Renal cortical epithelial cell (primary cell): ENCODE results near the gene FOXO6. TPM values are rescaled to one million over a fixed set of nuclear protein-coding genes. Genes with fewer than 3 reads are reported as not detected.
A peak's percentile ranks its signal among the peaks of the same experiment; 100 is the strongest.
"Not testable (repeated sequence)": the region's sequence is repeated elsewhere in the genome, so short reads cannot be mapped to it uniquely, and the experiment has no call there.

ENCODE experiments used
- DNase-seq: peaks from one replicate; pipeline ENCODE4 v3.0.0-alpha.2; 2011; ENCODE audit warnings: low read depth
- total RNA-seq: library from RNA; depleted of rRNA; stranded (reverse); fragments of >200 nt; gene quantifications from 2 replicates; pipeline ENCODE4 v1.2.3, GENCODE V29; 2014

FOXO6 gene
- total RNA-seq, 1 donor from 2014 or later, result 0.25 TPM

- no peak for DNase-seq
Observed at GRCh38 chr1:41328780-41329640, 32.2 kb upstream of the FOXO6 start.

GRCh38 chr1:41329662-41330587 lies 31.3 kb upstream of the FOXO6 start:
- no peak for DNase-seq

- no peak for DNase-seq
Observed at GRCh38 chr1:41330588-41331545, 30.4 kb upstream of the FOXO6 start.

- DNase-seq, result no peak
Observed at GRCh38 chr1:41331546-41331917, 29.7 kb upstream of the FOXO6 start.

GRCh38 chr1:41332161-41332560 lies 29.1 kb upstream of the FOXO6 start:
- DNase-seq, result not testable (repeated sequence)

- peak; percentile 31 for DNase-seq
Observed at GRCh38 chr1:41333146-41333784, 28.0 kb upstream of the FOXO6 start.

- DNase-seq, result no peak
Observed at GRCh38 chr1:41338820-41339219, 22.4 kb upstream of the FOXO6 start.

- no peak for DNase-seq
Observed at GRCh38 chr1:41340655-41341364, 20.4 kb upstream of the FOXO6 start.

GRCh38 chr1:41341365-41341683 lies 19.9 kb upstream of the FOXO6 start:
- DNase-seq, result no peak

- DNase-seq, result peak; percentile 77
Observed at GRCh38 chr1:41341772-41342562, 19.3 kb upstream of the FOXO6 start.

- no peak for DNase-seq
Observed at GRCh38 chr1:41342774-41343355, 18.4 kb upstream of the FOXO6 start.

GRCh38 chr1:41343790-41344699 lies 17.2 kb upstream of the FOXO6 start:
- no peak for DNase-seq

- no peak for DNase-seq
Observed at GRCh38 chr1:41344708-41345159, 16.5 kb upstream of the FOXO6 start.

- no peak for DNase-seq
Observed at GRCh38 chr1:41345434-41346075, 15.7 kb upstream of the FOXO6 start.

- no peak for DNase-seq
Observed at GRCh38 chr1:41347276-41347675, 14.0 kb upstream of the FOXO6 start.

GRCh38 chr1:41348394-41348793 lies 12.8 kb upstream of the FOXO6 start:
- no peak for DNase-seq

GRCh38 chr1:41349361-41350054 lies 11.7 kb upstream of the FOXO6 start:
- DNase-seq, result no peak
